Fibroblast of skin of left biceps (primary cell): Measurements from ENCODE around the gene RAB12.
"Not testable (repeated sequence)": the region's sequence is repeated elsewhere in the genome, so short reads cannot be mapped to it uniquely, and the experiment has no call there.

Experiments
- DNase-seq, 2 experiments: peaks; one replicate each; pipeline ENCODE4 v3.0.0-alpha.2; 2013; ENCODE audit warnings: low read depth in 2 of 2

Gene RAB12

GRCh38 chr18:8608795-8609658 is at the start of gene RAB12:
Gene RAB12 (plus strand): TSS chr18:8609437. CDS start chr18:8609440, 3 bp downstream.
- DNase-seq: peak; percentile 64 to 65

- DNase-seq: no peak
These were observed 49.5 kb upstream of the RAB12 start for GRCh38 chr18:8559612-8560186.

GRCh38 chr18:8561123-8561910 is 47.9 kb upstream of the RAB12 start:
- DNase-seq: no peak

- no peak for DNase-seq
These were observed 47.2 kb upstream of the RAB12 start for GRCh38 chr18:8562070-8562469.

- no peak for DNase-seq
These were observed 46.3 kb upstream of the RAB12 start for GRCh38 chr18:8562919-8563318.

- DNase-seq: no peak
These were observed 37.8 kb upstream of the RAB12 start for GRCh38 chr18:8571399-8571798.

GRCh38 chr18:8573766-8574165 is 35.5 kb upstream of the RAB12 start:
- not testable (repeated sequence) for DNase-seq

- no peak for DNase-seq
These were observed 24.4 kb upstream of the RAB12 start for GRCh38 chr18:8584798-8585197.

- no peak for DNase-seq
These were observed 22.3 kb upstream of the RAB12 start for GRCh38 chr18:8586941-8587340.

- no peak for DNase-seq
These were observed 13.8 kb upstream of the RAB12 start for GRCh38 chr18:8595445-8595844.

GRCh38 chr18:8601277-8602032 is 7.8 kb upstream of the RAB12 start:
- no peak for DNase-seq

- DNase-seq: no peak
These were observed 7.2 kb upstream of the RAB12 start for GRCh38 chr18:8602040-8602439.

- DNase-seq: no peak
These were observed 6.7 kb upstream of the RAB12 start for GRCh38 chr18:8602557-8602956.

- DNase-seq: no peak
These were observed 5.3 kb upstream of the RAB12 start for GRCh38 chr18:8603663-8604520.

GRCh38 chr18:8605974-8606373 is 3.3 kb upstream of the RAB12 start:
- no peak for DNase-seq

- DNase-seq: no peak
These were observed 1.2 kb upstream of the RAB12 start for GRCh38 chr18:8607776-8608742.

GRCh38 chr18:8609659-8610458 is 622 bp downstream of the RAB12 start:
- no peak for DNase-seq

GRCh38 chr18:8610459-8610851 is 1.2 kb downstream of the RAB12 start:
- DNase-seq: no peak
